ENCODE results near the gene PPP1R36.

The PPP1R36 gene

DNA sequence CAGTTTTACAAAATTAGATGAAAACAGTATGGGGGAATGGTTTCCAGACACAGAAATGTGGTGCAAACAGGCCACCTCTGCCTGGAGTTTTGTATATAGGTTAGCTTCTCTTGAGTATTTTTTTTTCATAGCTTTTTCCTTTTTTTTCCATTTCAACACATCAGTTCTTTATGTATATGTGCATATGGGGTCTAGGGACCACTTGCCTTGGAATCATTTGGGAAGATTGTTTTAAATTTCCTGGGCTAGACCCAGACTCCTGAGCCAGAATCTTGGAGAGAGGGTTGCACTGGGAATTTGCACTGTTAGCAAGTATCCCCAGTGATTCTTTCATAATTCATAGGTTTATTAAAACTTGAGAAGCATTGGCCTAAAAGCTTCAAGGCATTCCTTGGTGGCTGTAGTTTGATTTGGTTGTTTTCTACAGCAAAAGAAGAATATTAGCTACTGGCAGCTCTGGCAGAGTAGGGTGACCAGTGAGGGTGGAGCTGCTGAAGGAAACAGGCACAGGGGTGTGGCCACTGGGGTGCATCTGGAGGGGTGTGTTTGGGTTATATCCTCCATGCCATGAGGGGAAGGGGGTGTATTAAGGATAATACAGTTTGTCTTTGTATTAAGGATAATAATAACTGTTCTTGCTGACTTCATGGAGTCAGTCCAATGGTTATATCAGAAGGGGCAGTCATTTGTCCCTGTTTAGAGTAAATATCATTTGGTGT lies 22.8 kb downstream of the PPP1R36 start:
- DNase-seq = no peak

DNA sequence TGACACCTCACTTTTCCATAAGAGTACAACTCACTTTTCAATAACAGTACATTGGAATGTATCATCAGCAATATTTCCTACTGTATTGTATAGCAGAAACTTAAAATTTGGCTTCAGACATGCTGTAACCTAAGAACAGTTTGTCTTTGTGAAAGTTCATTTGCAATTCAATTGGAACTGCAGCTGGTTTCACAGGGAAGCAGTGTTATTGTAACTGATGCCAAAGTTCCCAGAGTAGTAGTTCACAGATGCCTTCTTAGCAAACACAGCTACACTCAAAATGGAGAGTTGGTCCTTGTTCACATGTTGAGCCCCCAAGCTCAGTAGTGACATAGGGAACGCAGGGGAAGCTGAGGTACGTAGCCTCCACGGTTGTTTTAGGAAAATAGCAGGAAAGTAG lies 23.3 kb downstream of the PPP1R36 start:
- DNase-seq = no peak

DNA sequence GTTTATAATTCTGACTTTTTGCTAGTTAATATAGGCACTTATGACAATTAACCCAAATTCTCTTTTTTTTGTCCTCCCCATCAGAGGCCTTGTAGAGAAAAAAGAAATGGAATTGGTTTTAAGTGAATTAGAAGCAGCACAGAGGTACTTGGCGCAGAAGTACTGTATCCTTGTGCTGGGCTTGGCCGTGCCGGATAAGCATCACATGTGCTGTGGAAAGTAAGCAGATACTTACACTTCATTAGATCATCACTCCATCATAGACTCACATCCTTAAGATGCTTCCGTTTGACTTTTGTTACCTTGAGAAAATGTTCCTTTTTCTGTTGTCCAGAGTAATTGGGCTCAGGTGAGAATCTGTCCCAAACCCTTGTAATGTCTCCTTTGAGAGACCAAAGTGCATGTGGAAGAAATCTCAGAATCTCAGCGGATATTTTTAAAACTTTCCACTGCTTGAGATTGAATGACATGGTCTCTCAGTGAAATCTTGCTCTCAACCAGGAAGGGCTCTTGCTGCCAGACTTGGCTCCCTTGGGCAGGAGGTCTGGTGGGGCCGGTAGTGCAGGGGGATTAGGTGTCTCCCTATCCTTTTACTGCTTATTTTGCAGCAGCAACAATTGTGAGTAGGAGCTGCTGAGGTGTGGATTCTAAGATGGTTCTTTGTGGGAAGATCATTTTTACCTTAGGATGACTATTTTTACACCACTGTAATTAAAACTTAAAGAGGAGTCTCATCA lies 24.8 kb downstream of the PPP1R36 start:
- no peak for DNase-seq

DNA sequence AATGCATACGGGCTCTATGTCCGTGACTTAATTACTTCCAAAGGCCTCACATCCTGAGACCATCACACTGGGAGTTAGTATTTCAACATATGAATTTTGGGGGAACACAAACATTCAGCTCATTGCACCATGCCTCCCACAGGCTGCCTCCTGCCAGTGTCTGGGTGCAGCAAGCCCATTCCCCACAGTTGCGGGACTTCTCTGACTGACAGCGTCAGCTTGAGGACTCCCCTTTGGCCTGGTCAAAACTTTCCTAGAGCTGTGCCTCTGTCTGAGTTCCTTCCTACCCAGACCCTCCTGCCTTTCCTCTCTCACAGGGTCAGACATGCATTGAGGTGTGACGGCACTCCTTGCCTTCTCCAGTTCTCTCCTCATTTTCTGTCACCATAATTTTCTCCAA lies 27.4 kb downstream of the PPP1R36 start:
- DNase-seq = no peak

DNA sequence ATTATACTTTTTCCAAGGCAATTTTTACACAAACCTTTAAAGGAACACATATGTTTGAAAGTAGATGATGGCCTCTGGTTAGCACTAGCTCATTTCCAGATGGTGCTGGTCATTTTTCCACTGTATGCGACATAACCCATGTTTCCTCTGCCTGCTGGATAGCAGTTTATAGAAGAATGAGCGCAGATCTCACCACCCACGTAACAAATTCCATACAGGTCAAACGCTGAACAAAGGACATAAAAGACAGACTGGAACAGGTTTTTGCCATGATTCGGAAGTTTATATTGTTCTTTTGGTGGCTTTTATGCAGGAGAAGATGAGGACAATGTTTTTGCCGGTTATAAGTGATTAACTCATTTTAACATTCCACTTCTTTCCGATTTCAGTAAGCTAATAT lies 30.7 kb downstream of the PPP1R36 start:
- no peak for DNase-seq

DNA sequence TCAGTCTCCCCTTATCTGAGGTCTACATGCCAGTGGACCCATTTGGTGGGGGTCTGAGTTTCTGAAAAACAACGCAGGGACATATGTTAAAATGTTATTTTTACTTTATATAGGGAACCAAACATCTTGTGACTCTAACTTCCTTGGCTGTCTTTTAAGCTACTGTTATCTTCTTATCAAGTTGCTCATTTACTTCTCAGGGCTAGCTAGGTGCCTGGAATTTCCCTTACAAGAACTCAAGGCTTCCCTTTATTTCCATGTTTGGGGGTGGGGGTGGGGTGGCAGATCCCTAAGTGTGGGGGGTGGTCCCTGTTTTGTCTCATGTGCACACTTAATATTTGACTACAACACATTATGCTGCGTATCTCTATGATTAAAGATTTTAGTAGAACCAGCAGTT lies 31.6 kb downstream of the PPP1R36 start:
- no peak for DNase-seq

DNA sequence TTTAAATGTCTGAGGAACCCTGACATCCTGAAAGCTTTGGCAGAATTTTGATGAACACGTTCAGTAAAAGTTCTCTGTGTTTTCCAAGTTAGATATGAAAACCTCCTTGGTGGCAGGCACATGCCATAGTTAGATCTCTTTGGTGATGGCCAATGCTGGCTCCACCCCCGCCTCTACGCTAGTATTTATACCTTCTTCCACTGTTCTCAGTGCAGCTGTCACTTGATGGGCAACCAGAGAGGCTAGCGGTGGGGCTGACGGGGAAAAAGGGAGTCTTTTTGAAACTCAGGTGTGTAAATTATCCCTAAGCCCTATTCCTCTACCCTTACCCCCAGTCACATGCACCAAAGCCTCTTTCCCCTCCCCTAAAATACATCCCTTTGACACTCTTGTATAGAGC lies 32.1 kb downstream of the PPP1R36 start:
- no peak for DNase-seq

DNA sequence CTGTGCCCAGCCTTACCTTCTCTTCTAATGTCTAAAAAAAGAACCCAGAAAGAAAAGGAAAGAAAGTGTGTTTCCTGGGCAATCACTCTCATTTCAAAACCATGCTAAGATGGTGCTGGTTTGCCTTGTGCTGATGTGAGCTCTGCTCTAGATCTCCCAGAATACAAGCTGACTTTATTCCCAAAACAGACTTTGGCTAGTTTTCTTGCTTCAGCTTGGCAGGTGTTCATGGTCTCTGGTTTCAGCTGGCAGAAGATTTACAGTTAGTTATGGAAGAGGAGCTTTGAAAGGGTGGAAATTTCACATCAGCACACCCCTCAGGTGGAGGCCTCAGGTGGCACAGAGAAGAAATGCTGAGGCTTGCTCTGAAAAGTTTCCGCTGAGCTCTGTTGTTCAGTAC lies 34.4 kb downstream of the PPP1R36 start:
- no peak for DNase-seq

DNA sequence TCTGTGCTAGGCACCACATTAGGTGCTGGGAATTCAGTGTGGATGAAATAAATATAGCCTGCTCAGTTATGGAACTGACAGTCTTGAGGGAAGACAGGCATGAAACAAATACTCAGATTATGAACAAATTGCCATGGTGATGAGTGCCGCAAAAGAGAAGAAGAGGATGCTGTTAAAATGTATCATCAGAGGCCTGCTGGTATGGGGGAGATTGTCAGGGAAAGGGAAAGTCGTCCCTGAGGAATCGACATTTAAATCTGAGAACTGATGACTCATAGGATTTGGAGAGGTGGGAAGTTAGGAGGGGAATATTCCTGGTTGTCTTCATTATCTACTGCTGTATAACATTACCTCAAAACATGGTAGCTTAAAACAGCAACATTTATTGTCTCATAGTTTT lies 42.0 kb downstream of the PPP1R36 start:
- no peak for DNase-seq

DNA sequence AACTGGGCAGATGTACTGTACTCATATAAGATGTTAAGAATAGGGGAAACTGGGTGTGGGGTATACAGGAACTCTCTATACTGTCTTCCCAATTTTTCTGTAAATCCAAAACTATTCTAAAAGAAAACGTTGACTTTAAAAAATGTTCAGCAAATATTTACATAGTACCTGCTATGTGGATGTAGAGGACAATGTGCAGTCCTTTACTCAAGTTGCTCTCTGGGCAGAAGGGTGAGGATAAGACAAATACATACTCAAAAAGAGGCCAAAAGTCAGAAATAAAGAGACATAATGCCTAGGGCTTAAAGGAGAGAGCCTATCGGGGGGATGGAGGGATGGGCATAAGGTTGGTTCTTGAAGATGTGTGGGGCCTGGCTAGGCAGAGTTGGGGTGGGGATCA lies 44.7 kb downstream of the PPP1R36 start:
- DNase-seq = no peak

DNA sequence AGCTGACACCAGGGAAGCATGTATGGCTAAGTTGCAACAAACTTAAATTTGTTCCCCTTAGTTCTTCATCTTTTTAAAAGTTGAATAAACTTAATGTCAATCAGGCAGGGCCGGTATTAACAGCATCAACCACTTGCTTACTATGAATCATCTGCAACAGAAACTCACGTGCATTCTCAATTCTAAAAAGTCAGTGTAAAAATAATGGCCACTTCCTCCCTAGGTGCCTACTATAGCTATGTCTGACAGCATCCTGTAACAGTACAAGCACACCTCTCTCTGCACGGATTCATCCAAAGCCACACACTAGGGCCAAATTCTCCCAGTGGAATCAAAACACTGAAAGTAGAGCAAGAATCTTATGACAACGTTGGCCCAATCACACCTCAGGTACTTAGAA lies 48.6 kb downstream of the PPP1R36 start:
- DNase-seq = no peak

DNA sequence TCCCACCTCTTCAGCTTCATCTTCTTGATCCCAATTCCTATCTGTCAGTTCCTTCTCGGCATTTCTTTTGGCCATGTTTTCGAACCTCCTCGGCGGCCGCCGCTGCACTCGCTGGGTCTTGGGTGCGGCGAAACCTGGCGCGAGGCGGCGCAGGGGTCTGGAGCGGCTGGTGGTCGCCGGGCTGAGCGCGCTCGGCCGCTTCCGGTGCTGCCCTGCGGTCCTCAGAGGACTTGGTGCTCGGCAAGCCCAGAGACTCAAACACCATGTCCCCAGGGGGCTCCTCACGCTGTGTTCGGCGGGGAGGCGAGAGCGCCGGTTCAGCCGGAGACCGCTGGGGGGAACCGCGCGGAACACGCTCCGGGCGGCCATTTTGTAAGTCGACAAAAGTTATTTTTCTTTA lies 51.8 kb downstream of the PPP1R36 start:
- no peak for DNase-seq

DNA sequence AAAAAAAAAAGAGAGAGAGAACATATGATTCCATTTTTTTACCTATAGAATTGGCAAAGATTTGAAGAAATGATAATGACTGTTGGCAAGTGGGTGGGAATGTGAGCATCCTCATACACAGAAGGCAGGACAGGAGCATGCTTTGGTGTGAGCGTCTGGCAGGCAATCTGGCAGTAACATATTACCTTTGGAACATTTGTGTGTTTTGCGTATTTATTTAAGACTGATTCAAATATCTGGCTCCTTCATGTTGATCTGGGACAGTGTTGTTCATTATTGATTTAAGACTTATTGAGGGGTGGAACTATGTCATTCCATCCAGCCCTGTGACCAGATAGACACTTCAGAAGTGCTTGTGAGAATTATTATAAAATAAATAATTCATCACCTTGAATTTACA lies 53.1 kb downstream of the PPP1R36 start:
- no peak for DNase-seq

DNA sequence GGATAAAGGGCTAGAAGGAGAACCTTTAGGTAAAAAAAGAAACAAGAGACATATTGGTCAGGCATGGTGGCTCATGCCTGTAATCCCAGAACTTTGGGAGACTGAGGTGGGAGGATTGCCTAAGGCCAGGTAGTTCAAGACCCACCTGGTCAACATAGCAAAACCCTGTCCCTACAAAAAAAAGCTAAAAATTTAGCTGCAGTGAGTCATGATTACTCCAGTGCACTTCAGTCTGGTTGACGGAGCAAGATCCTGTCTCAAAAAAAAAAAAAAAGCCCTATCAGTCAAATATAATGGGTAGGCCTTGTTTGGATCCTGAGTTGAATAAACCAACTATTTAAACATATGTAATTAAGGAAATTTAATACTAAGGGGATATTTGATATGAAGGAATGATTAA lies 54.2 kb downstream of the PPP1R36 start:
- no peak for DNase-seq

DNA sequence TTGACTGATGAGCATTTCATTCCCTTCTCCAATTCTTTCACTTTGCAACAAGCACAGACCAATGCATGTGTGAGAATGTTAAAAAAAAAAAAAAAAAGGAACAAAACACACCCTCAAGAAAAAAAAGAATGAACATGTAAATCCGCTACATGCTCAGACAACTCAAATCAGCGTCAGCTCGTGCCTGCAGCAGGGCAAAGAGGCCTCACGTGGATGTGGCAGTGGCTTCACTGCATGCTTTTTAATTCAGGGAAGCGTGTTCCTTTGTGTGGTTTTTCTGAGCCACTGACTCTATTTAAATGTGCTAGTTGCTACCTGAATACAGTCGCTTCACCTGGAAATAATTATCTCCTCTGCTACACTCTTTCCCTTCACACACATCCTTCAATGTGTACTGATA lies 55.1 kb downstream of the PPP1R36 start:
- DNase-seq = no peak

DNA sequence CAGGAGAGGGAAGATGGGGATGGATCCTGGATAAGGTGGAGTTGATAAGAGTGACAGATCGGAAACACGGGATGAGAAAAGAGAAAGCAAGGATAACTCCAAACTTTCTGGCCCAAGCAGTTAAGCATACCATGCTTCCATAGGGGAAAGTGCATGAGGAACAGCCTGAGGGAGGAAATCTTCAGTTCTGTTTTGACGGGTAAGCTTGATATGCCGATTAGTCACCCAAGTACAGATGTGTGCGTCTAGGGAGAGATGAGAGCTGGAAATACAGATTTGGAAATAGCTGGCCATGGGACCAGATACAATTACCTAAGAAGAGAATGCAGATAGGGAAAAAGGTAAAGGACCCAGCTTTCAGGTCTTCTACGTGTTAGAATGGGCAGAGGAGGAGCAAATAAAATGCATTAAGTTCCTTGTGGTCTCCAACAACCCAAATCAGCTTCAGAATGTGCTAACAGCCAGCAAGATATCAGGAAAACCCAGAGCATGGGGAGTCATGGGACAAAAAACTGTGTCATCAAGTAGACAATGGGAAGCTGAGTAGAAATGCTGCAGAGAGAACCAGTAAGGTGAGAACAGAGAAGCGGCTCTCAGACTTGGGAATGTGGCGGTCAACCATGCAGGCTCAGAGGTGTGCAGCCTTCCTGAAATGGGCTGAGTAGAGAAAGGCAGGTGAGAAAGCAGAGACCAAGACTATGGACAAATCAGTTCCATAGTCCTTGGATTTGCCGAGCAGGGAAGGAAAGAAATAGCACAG lies 56.3 kb downstream of the PPP1R36 start:
- no peak for DNase-seq

DNA sequence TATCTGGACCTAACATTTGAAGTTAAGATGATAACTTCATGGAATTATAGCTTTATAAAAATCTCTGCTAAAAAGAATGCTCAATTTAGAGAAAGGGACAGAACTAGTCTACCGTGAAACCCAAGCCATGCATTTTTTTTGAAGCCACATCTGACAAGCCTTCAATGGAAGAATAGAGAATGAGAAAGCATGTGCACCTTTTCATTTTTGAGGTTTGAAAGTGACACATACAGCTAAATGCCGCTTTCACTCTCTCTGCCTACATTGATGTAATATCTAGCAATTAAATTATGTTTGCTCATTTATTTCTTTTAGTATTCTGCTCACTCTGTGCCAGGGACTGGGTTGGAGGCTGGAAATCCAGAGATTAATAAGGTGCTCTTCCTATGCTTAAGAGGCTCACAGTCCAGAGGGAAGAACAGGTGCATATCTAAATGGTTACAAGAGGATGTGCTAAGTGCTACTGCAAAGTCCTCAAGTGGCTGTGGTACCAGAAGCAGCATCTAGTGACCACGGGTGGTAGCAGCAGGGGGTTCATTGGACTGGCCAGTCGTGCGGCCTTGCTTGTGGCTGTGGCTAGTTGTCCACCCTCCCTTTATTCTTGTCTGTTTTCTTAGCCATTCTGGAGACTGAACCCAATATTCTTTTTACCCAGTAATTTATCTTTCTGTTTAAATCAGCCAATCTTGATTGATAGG lies 60.4 kb downstream of the PPP1R36 start:
- DNase-seq = no peak

DNA sequence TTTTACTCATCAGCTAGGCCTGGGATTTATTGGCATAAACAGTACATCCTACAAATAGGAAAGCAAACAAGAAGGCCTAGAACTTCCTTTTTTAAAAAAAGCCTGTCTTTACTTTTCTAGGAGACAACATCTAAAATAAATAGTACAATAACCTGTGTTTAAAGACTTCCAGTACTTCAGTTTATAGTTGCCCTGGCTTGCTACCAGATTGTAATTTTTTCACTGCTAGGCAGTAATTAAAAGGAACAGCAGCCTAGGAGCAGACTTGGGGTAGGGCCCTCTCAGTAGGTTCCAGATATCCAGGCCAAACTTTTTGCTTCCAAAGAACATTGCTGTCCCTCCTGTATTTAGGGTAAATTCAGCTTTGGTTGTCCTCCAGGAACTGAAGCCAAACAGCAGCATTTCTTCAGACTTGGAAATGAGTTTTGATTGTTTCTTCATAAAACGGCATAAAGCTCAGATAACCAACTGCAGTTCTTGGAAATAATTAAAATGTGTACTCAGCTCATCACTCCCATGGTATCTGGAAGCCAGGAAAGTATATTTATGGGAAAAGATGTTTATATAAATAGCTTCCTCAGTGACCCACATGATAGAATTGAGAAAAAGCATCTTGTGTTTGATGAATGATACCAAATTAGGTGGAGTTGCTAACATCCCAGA lies 61.7 kb downstream of the PPP1R36 start:
- no peak for DNase-seq

DNA sequence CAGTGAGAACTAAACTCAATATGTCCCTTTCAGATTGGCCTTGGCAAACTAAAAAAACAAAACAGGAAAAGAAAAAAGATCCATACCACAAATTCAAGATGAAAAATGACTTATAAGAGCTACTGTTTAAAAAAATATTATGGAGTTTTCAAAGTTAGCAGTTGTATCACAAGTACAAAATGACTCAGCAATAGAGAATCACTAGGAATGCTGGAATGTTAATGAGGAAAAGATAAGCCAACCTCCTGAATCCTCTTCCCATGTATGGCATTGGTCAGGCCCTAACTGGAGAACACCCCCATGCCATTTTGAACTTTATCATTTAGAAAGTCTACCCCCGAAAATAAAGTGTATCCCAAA lies 62.2 kb downstream of the PPP1R36 start:
- no peak for DNase-seq

DNA sequence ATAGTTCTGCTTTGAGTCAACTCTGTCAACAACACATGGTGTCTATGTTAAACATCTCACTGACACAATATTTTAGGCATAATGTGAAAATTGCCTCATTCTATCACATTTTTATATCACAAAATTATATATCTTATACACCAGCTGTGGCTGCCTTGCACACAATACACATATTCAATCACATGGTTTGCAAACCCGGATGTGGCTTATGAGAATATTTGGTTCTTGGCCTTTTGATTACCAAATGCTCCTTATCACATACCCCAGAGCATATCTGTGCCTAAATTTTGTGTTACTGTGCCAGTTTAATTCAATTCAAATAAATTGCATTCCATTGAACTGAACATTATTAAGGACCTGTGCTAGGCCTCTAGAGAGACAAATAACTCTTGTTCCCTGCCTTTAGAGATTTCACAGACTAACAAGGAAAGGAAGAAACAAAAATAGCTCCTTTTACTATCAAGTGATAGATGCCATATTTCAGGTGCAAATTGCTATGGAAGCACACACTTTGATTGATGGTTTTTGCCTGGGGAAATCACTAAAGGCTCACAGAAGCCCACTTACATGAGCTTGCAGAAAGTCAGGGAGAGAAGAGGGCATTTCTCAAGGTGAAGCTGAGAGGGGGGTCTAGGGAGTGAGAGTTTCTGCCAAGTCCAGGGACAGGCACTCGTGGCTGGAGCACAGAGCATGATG lies 63.4 kb downstream of the PPP1R36 start:
- DNase-seq = no peak

DNA sequence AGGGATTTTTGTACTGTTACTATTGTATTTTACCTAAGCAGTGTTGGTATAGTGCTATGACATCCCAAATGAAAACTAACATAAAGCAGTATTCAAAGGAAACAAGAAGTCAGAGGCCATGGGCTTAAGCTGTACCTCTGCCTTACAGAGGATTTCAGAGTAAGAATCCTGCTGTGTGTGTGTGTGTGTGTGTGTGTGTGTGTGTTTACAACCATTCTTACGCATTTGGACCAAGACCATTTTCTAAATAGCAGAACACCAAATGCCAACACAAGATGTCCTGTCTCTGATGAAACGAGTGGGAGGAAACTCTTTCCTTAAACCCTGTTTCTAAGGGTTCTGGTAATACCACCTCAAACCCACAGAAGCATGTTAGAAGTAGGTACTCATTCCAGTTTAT lies 64.4 kb downstream of the PPP1R36 start:
- DNase-seq = no peak

DNA sequence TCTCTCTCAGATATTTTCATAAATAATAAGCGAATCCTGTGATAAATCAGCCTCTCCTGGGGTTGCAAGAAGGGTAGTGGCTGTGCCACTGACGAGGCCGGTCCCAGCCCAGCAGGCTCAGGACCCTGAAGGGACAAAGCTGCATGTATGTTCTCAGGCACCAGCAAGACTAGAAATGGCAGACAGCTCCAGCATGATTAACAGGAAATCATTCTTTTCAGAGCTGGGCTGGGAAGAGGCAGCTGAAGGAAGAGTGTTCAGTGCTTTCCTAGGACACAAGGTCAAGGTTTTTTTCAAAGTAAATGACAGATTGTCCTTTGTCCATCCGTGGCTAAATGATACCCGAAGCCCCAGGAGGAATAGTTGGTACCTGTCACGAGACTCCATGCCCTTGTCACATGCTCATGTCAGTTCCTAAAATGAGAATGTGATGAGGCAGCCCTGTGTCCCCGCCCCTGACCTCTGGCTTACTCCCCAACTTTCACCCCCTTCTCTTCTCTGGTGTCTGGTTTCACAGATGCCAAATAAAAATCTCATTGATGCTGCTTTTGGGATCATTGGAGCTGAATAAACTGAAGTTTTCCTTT lies 65.1 kb downstream of the PPP1R36 start:
- DNase-seq = no peak

Data from stimulated activated CD4-positive, alpha-beta T cell treated with anti-CD3 and anti-CD28 coated beads, Interleukin-1b, Interleukin-23, amount 100 ng/mL, for 48 hours (primary cell).